ENCODE measurements around the gene PGF.

Gene PGF

DNA sequence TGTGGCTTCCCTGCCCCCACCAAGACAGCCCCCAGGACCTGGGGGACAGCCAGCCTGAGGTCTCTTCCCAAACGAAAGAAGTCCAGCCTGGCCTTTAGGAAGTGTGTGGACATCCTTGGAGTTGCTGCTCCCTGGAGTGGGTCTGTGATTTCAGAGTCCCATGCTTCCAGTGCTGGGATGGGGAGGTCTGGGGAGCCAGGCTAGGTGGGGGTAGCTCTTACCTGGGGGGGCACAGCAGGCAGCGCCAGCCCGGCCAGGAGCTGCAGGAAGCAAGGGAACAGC, 509 bp downstream of the PGF start:
- DNase-seq = no peak

DNA sequence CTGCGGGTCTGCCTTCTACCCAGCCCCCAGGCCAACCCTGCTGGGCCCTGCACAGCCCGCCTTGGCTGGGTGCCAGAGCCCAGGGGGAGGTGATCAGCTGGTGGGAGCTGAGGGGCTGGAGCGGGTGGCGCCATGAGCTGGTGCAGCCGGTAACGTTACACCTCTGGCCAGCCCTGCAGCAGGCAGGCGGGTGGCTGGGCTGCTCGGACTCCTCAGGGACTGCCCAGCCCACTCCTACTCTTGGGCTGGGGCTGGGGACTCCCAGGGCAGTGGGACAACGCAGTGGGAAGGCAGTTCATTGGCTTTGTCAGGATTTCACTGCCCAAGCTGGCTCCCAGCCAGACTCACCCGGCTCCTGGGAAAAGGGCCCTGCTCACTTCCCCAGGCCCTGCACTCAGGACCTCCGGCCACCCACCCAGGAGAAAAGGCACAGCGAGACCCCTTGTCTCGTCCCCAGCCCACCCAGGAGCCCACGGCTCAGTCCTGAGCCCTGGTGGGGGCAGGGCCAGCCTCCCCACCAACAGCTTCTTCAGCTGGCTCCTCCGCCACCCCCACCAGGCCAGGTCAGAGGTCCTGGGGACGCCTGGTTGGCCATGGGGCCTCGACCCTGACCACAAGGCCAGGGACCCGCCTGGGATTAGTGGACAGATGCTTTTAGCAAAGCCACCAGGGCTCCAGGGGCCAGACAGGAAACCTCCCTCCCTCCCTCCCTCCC, 1.0 kb downstream of the PGF start:
- no peak for DNase-seq

DNA sequence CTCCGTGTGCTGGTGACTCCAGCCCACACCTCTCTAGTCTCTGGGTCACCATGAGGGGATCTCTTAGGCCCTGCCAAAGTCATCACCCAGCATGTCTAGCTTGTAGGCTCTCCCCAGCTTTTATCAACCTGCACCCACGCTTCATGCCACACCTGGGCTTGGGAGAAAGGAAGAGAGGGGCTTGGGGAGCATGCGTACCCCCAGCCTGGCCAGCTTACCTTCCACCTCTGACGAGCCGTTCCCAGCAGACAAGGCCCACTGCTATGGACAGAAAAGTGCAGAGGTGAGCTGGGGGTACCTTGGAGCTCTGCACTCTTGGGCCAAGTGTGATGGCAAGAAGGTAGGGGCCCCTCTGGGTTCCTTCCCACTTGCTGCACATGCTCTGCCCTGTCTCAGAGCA, 1.7 kb downstream of the PGF start:
- DNase-seq = no peak

DNA sequence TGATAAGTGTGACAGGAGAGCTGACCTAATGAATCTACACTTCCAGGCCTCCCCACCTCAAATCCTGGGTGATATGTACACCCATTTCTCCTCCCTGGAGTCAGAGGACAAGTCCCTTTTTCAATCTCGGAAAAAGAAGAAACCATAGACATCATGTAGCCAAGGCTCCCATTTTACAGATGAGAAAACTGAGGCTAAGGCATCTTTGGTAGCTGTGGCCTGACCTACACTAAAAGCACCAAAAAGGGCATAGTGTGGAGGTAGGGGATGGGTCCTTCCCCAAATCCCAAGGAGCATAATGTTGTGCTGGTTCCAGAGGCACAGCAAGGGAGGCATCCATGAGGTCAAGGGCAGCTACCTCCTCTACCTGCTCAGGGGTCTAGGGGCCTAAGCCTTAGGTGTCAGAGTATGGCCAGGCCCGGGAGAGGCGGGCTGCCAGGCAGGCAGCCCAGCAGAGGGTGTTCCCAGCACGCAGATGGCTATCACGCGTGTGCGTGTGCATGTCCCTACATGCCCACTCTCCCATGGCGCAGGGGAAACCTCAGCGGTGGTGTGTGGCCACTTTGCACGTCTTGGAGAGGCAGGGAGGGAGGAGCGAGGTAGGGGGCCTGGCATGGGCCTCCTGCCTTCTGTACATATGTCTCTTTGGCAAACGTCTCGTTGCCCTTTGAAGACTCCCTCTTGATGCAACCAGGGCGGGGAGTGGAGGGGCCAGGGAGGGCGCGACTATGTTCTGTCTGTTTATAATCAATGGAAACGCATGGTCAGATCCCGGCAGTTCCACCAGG, 2.5 kb downstream of the PGF start:
- DNase-seq = no peak

DNA sequence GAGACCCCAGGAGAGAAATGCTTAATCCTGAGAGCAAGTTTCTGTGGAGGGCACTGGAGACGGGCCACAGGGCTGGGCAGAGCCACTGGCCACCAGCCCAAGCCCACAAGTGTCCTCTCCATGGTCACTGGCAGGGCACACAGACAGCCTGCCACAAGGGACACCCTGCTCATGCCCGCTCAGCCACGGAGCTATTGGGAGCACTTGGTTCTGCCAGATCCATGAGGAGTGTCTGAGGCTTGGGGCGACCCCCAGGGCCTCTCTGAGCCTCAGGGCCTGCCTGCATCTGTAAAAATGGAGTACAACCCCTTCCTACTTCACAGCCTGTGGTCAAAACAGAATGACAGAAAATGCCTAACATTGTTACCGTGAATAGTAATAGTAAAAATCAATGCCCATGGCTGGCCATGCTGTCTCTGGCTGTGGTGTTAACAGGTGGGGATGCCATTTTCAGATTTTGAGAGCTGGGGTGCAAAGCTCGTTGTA, 3.2 kb downstream of the PGF start:
- DNase-seq = no peak

DNA sequence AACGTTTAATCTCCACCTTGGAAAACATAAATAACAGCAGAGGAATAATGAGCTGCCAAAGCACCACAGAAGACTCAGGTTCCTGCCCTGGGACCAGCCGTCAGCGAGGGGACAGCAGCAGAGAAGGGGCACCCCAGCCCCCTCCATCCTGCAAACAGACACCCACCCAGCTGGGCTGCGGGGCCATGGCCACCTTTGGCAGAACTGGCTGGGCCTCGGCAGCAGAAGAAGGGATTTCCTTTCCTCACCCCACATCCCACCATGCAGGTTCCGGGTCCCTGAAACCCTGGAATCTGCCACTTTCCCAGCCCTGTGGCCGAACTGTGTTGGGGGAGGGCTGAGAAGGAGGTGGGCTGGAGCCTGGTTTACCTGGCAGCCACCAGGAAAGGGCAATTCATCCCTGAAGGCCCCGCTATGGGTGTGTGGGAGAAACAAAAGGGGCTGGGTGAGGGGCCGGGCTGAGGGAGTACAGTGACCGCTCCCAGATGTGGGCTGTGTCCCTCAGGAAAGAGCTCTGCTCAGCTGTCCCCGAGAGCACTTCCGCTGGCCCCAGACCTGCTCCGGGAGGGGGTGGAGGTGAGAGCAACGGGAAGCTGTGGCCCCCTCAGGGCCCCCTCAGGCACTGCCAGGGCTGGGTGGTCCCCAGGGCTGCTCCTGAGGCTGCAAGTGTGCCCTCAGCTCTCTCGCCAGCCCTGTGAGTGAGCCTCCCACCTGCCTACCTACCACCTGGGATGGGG, 3.8 kb downstream of the PGF start:
- DNase-seq = no peak

DNA sequence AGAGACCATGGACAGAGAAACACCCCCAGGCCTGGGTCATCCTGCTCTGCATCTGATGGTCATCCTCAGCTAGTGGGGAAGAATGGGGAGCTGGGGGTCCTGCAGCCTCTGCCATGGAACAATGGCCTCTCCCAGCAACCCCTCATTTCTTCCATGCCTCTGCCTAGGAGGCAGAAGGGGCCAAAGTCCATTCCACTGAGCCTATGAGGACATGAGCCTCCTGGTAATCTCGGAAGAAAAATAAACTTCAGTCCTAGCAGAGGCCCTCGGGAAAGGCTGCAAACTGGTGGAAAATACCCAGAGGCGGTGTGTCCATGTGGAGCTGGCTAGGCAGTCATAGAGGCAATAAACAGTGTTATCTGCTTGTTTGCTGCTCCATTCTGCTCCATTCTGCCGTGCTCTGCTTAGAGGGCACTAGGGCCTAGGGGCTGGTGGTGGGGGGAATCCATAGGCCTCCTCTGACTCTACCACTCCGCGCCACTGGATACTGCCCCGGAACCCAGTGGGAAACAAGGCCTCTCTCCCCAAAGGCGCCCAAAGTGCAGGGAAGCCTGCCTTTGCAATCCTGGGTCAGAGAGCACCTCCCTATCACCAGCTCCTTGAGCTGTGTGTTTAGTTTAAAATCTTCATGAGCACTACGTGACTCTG, 4.5 kb downstream of the PGF start:
- DNase-seq = no peak

DNA sequence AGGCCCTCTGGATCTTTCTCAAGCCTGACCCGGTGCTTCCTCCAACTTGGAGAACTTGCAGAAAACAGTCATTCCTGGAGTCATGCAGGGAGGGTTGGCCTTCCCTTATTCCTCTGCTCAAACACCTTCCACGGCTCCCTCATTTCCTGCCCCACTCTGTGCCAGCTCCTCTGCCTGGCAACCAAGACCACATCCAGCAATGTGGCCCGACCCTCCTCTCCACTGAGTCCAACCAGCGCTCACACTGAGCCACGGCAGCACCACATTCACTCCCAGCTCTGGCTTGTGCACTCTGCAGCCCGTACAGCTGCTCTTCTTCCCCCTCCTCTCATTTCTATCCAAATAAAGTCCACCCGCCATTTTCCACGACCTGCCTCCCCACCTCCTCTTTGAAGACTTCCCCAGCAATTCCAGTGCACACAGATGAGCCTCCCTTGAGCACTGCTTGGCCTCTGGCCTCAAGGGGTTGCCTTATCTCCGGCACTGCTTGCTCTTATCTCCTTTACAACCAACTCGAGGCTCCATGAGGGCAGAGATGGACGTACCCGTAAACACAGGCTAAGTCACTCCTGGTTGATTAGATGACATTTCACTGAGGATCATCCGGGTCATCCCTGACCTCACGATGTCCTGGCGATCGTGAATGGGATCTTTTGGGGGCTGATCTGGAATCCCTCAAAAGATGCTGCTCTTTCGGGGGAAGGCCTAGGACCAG, 5.4 kb downstream of the PGF start:
- no peak for DNase-seq

DNA sequence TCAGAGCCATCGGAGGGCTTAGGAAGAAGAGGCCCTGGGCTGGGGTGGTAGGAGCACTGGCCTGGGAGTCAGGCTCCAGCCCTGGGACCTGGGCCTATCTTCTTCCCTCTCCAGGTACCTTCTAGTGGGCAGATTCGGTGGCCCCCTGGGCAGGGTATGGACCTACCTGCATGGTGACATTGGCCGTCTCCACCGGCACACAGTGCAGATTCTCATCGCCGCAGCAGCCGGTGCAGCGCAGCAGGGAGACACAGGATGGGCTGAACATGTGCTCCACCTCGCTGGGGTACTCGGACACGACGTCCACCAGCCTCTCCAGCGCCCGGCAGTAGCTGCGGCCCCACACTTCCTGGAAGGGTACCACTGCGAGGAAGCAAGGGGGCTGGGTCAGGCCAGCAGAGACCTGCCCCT, 6.2 kb downstream of the PGF start:
- no peak for DNase-seq

DNA sequence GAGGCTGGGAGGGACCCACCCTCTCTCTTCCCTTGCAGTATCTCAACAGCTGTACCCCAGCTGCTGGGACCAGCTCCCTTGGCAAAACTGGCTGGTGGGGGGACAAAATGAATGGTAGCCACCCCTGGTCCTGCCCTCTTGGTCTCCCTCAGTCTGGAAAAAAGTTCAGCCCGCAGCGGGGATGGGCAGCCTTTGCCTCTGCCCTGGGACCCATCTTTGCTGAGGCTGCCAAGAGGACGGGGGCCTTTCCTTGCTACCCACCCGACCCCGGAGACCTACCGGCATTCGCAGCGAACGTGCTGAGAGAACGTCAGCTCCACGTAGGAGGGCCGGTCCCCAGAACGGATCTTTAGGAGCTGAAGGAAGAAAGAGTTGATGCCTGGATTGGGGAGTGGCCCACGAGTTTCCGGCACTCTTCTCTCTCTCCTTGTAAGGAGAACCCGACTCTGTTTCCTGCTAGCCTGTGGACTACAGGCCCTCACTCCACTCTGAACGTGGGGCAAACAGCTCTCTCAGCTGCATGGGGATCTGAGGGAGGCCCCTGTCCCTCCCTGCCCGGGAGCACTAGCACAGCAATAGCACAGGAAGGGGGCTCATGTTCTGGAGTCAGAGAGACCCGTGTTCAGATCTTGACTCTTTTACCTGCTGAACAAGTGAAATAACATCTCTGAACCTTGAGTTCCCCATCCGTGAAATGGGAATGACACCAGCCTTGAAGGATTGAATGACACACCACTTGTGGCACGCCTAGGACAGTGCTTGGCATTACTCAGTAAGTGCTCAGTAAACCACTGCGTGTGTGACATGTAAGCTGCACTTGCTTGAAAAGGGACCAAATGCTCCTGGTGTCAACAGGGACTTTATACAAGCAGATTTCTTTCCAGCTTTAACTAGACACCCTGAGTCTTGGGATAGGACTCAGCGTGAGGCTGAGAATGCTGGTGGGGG, 6.9 kb downstream of the PGF start:
- no peak for DNase-seq

DNA sequence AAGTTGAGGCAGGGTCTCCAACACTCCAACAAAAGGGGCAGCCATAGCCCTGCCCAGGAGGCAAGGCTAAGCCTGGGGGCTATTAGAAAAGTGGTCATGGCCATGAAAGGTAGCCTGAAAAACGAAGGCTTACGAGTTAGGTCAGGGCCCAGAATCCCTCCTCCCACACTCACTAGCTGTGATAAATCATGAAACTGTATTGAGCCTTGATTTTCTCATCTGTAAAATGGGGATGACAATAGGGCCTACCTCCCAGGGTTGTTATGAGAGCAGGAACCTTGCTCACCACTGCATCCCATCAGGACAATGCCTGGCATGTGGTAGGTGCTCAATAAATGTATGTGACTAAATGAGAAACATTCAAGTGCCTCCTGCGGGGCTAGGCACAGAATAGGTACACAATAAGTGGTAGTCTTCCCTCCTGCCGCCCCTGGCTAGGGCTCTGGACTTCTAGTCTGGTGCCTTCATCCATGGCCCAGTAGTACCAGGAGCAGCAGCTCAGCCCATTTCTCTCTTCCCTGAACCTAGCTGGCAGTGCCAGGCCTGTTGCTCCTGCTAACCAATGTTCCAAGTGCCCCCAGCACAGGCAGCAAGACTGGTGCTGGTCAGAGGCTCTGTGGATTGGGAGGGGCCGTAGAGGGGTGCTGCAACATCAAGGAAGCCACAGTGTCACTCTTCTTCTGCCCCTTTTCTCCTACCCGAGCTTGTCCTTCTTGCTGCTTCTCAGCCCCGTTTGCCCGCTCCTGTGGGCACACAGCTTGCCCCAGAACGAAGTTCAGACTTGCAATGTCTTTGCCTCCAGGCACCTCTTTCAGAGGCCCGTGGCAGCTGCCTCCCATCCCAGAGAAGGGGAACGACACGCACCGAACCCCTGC, 7.8 kb downstream of the PGF start:
- no peak for DNase-seq

DNA sequence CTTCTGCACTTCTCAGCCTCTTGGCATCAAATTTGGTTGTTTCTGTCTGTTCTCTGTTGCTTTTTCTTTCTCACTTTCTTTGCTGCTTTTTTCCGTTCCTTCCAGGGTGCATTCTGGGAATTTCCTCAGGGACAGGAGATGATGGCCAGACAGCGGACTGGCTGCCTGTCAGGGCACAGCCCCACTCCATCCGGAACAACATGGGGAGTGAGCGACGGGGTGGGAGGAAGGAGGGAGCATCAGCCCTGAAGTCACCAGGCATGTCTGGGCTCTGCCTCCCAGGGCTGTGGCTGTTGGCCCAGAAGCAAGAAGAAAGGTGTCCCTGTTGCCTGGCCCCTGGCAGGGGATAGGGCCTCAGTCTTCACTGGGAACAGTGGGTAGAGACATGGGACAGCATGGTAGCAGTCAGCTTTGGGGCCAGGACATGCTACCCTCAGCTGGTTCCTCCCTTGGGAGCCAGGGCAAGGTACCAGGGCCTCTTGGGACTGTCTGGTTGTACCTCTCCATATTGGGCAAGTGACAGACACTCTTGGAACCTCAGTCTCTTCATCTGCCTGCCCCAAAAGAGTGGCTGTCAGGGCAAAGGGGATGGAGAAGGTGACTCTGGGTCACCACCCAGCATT, 8.6 kb downstream of the PGF start:
- DNase-seq = no peak

DNA sequence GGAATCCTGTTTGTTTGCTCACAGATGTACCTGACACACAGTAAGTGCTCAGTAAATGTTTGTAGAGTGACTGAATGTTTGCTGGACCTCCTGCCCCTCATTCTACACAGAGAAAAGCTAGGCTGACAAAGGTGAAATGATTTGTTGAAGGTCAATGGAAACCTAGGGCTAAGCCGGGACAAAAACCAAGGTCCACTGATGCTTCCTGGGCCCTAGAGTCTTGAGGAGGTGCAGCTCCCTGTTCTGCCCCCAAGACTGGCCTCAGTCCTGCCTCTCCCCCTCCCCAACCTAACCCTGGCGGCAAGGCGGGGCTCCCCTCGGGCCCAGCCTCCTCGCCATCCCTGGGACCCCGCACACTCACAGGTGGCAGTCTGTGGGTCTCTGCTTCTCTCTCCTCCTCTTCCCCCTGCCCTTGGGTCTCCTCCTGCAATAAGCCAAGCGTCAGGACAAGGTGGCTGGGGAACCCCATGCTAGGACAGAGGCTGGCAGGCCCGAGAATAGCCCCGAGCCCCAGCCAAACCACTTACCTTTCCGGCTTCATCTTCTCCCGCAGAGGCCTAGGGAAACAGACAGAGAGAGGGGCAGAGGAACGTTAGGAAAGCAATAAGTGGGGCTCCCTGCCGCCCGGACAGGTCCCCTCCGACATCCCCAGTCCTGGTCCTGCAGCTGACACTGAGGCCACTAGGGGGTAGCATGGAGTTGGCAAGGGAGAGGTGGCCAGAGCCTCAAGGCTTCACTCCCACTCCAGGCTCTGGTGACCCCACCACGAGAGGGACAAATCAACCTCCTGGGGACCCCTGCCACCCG, 9.3 kb downstream of the PGF start:
- peak; percentile 61 for DNase-seq

DNA sequence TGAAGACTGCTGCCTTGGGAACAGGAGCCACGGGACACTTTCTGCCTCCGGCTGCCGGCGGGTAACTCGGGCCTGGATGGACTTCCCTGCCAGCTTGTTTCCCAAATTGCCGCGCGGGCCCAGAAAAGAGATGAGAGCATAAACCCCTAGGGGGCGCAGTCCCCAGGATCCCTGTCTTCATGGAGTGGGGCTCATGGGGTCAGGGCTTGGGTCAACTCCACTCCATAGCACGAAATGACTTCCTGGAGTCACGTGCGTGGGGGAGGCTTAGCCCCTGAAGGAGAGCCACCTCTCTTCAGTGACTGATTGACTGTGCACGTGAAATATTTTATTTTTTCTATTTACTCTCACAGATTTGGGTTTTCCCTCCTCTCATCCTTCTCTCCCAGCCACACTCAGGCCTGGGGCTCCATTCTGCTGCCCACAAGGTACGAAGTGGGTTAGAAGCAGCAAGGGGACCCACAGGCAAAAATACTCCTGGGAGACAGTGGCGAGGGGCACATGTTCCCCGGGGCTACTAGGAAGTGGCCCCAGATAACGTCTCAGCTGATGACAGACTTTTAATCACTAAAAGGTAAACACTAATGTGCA, 10.0 kb downstream of the PGF start:
- DNase-seq = peak; percentile 5

DNA sequence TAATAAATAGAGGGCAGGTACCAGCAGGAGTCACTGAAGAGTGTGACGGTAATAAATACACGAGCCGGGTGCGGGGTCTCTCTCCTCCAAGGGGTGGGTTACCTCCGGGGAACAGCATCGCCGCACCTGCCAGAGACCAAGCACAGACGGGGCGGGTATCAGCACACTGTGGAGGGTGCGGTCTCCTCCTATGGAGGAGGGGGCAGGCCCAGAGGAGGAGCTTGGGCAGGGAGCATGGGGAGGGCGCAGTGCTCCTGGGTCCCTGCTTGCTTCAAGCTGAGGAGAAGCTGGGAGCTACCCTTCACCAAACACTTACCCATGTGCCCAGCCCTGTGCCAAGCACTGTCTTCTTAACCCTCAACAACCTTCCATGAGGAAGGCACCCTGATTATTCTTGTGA, 12.8 kb downstream of the PGF start:
- no peak for DNase-seq

DNA sequence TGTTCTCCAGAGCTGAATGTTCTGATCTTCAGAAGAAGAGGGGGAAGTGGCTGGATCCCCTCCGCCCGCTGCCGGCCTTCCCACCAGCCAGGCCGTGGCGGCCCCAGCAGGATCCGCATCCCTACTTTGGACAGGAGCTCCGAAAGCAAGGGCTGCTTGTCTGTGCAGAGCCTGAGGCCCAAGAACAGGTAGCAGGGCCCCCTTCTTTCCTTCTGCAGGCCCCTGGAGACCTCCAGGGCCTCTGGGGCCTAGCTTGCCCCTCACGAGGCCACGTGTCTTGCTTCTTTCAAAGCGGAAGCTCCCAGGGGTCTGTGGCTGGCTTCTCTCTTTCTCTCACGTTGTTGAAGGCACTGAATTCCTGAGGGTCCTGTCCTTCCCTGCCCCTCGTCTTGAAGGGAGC, 13.2 kb downstream of the PGF start:
- DNase-seq = no peak

DNA sequence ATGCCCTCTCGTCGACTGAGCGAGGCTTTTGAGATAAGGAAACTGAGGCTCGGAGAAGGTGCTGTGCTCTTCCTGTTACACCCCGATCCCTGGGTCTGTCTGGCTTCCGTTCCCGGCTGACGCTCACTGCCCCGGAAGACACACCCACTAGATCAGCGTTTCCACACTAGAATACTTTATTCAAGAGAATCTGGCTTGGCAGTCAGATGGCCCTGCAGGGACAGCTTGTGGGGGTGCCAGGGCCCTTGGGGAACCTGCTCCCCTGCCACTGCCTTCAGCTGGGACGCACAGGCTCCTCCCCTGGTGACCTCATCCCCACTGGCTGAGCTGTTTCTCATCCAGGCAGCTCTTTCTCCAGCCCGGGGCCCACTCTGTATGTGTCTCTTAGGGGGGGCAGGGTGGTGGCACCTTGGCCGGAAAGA, 13.7 kb downstream of the PGF start:
- peak; percentile 55 for DNase-seq

DNA sequence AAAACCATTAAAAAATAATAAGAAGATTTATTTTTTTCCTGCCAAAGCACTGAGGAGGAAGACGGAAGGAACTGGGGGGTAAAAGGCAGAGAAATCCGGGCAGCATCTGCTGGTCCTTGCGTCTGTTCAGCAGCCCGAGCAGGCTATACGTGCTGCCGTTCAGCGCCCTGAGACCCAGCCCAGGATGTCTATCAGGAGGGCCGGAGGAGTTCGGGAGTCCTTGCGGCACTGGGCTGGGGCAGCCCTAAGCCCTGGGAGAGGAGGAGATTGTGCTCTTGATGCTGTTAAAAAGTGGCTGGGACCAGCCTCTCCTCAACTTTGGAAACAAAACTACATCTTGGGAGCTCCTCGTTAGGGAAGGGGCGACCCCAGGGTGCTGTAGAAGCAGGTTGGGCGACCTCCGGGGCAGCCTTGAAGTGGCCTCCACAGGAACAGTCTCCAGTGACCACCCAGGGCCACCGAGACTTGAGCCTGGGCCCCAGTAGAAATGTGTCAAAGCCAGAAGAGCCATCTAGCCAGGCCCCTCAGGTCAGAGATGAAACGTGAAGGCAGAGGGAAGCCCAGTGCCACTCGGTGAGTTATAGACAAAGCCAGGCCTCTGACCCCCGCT, 14.3 kb downstream of the PGF start:
- no peak for DNase-seq
